K562 (cell line): ENCODE measurements around the gene PXN. TPM values are rescaled to one million over a fixed set of nuclear protein-coding genes. Genes with fewer than 3 reads are reported as not detected.

Experiments used
- ATAC-seq: fragments of 200-7000 bp; cut with Tn5 transposase; 3 replicates; pipeline ENCODE4 v1.9.1; 2020; ENCODE audit warnings: moderate library complexity
- BruUV-seq: library from RNA; stranded (reverse); fragments of 400-500 nt; replicated peaks from 2 replicates; lab custom pipeline; 2021; lab: Mats Ljungman, UMichigan
- CTCF ChIA-PET: fragments of 300-600 bp; formaldehyde crosslinking; extraction: SDS; loops from one replicate; lab custom pipeline; 2021; ENCODE audit warnings: low intra/inter-chr PET ratio; lab: Yijun Ruan, JAX
- POLR2A ChIA-PET: fragments of 300-600, 350-650 bp; sonication (Branson Sonifier 250); formaldehyde crosslinking; extraction: SDS; loops from one replicate; lab custom pipeline; 2021; ENCODE audit warnings: antibody characterized with exemption, inconsistent platforms; lab: Yijun Ruan, JAX
- DNase-seq, 4 experiments: peaks; one replicate each; pipeline versions ENCODE4 v3.0.0 to v3.0.0-alpha.2; 2011 to 2018; ENCODE audit warnings: low spot score in 3 of 4, mixed read lengths in 3 of 4; ENCODE audit errors: extremely low read depth in 1 of 4
- FAIRE-seq: peaks from 2 replicates; lab custom pipeline; 2011; peaks lifted over from hg19 to GRCh38; lab: Jason Lieb, UNC
- H2AFZ ChIP-seq: 2 replicates; pipeline ENCODE4 v1.6.0; 2011; ENCODE audit warnings: low read depth, low read length, control low read depth, inconsistent platforms
- H3K27ac ChIP-seq: fragments of 200-600 bp; 3 replicates; pipeline ENCODE4 v1.8.0; 2011; ENCODE audit warnings: low read depth, mild to moderate bottlenecking, control low read depth, inconsistent platforms, low read length, moderate library complexity, mixed read lengths; ENCODE audit errors: extremely low read depth
- H3K27me3 ChIP-seq, 2 experiments: fragments of 300-600 bp in 1 of 2; 2 replicates in 1 of 2; 3 replicates in 1 of 2; pipeline versions ENCODE4 v1.6.0 to v1.8.0; 2011; ENCODE audit warnings: inconsistent platforms in 2 of 2, low read length in 2 of 2, mild to moderate bottlenecking in 1 of 2, mixed read lengths in 1 of 2, moderate library complexity in 1 of 2; ENCODE audit not compliant: control insufficient read depth in 2 of 2, insufficient read depth in 2 of 2
- H3K36me3 ChIP-seq: fragments of 300-600 bp; 3 replicates; pipeline ENCODE4 v1.8.0; 2011; ENCODE audit warnings: mild to moderate bottlenecking, low read length, inconsistent platforms; ENCODE audit not compliant: control insufficient read depth, insufficient read depth
- H3K4me1 ChIP-seq, 2 experiments: fragments of 200-600 bp in 1 of 2; replicated peaks in 1 of 2; 2 replicates in 1 of 2; 3 replicates in 1 of 2; pipeline versions ENCODE4 v1.5.1 to v1.8.0; 2011; ENCODE audit warnings: inconsistent platforms in 2 of 2, low read length in 2 of 2, mild to moderate bottlenecking in 1 of 2, mixed read lengths in 1 of 2, moderate library complexity in 1 of 2; ENCODE audit not compliant: control insufficient read depth in 2 of 2, insufficient read depth in 2 of 2
- H3K4me2 ChIP-seq: 2 replicates; pipeline ENCODE4 v1.6.1; 2011; ENCODE audit warnings: low read length, control low read depth, inconsistent platforms, mixed read lengths; ENCODE audit not compliant: insufficient read depth
- H3K4me3 ChIP-seq: fragments of 200-600 bp; sonication (generic), shearing (Covaris generic); 2 replicates; pipeline ENCODE4 v1.5.1; 2016; ENCODE audit warnings: control low read depth, inconsistent platforms
- H3K79me2 ChIP-seq: fragments of 200-600 bp; 3 replicates; pipeline ENCODE4 v1.8.0; 2011; ENCODE audit warnings: low read length, inconsistent platforms; ENCODE audit not compliant: control insufficient read depth, insufficient read depth
- H3K9ac ChIP-seq, 2 experiments: 2 replicates each; pipeline versions ENCODE4 v1.6.0 to v1.6.1; 2011; ENCODE audit warnings: low read depth in 2 of 2, low read length in 2 of 2, control low read depth in 1 of 2, inconsistent platforms in 1 of 2, mild to moderate bottlenecking in 1 of 2, mixed read lengths in 1 of 2; ENCODE audit not compliant: insufficient read depth in 1 of 2
- H3K9me1 ChIP-seq: one replicate; pipeline ENCODE4 v1.6.0; 2011; ENCODE audit warnings: inconsistent platforms, mild to moderate bottlenecking, low read length, moderate library complexity; ENCODE audit not compliant: control insufficient read depth, insufficient read depth
- H3K9me3 ChIP-seq: replicated peaks from 2 replicates; pipeline ENCODE4 v1.5.1; 2011; ENCODE audit warnings: low read depth, low read length, inconsistent platforms; ENCODE audit not compliant: control insufficient read depth, insufficient read depth
- H4K20me1 ChIP-seq: replicated peaks from 2 replicates; pipeline ENCODE4 v1.6.1; 2011; ENCODE audit warnings: low read length, inconsistent platforms, mixed read lengths; ENCODE audit not compliant: control insufficient read depth, insufficient read depth
- EZH2 ChIP-seq: IDR thresholded peaks from 2 replicates; pipeline ENCODE4 v1.6.1; 2012; ENCODE audit warnings: low read depth, mild to moderate bottlenecking, inconsistent platforms, low read length, borderline replicate concordance
- HNRNPH1 ChIP-seq: fragments of 200-400 bp; formaldehyde crosslinking; optimal IDR thresholded peaks from 2 replicates; pipeline ENCODE3; 2017; ENCODE audit warnings: low read depth, mild to moderate bottlenecking, low read length, moderate library complexity
- MEF2A ChIP-seq: IDR thresholded peaks from 2 replicates; pipeline ENCODE4 v1.6.1; 2011; ENCODE audit warnings: low read depth, mild to moderate bottlenecking, low read length, moderate library complexity; ENCODE audit not compliant: control insufficient read depth
- NFIX ChIP-seq: fragments of 250-450 bp; sonication (Bioruptor Pico); IDR thresholded peaks from 2 replicates; pipeline ENCODE4 v1.4.0; 2020; ENCODE audit warnings: low read depth, mild to moderate bottlenecking, moderate library complexity
- POLR2B ChIP-seq: fragments of 450-650 bp; IDR thresholded peaks from 2 replicates; pipeline ENCODE4 v1.6.1; 2018; ENCODE audit warnings: low read depth; ENCODE audit not compliant: partially characterized antibody
- SOX6 ChIP-seq: fragments of 450-650 bp; IDR thresholded peaks from 2 replicates; pipeline ENCODE4 v1.6.1; 2014; ENCODE audit warnings: mild to moderate bottlenecking
- SRF ChIP-seq, 2 experiments: fragments of 250-450, 450-650 bp in 1 of 2; sonication (Bioruptor Pico) in 1 of 2; sonication (generic) in 1 of 2; formaldehyde crosslinking; IDR thresholded peaks; 2 replicates each; pipeline versions ENCODE4 v1.5.0 to v1.5.1; 2020 to 2022; ENCODE audit warnings: mild to moderate bottlenecking in 1 of 2, missing genetic modification reagents in 1 of 2
- TAF15 ChIP-seq: fragments of 200-400 bp; formaldehyde crosslinking; IDR thresholded peaks from 2 replicates; pipeline ENCODE4 v1.6.1; 2017; ENCODE audit warnings: mild to moderate bottlenecking, low read depth, low read length, moderate library complexity
- TRIM28 ChIP-seq: fragments of 450-650 bp; IDR thresholded peaks from 2 replicates; pipeline ENCODE4 v1.6.1; 2017
- ZFP30 ChIP-seq: fragments of 250-450 bp; sonication (Bioruptor Pico); IDR thresholded peaks from 2 replicates; pipeline ENCODE4 v1.8.0; 2022; ENCODE audit warnings: moderate library complexity, mild to moderate bottlenecking, inconsistent platforms, borderline replicate concordance
- ZFX ChIP-seq: sonication (generic); formaldehyde crosslinking; IDR thresholded peaks from 2 replicates; pipeline ENCODE4 v1.8.0; 2022; ENCODE audit warnings: mild to moderate bottlenecking, missing genetic modification reagents, moderate library complexity
- ZNF133 ChIP-seq: fragments of 250-450 bp; sonication (Bioruptor Pico); IDR thresholded peaks from 2 replicates; pipeline ENCODE4 v1.4.0; 2020; ENCODE audit warnings: mild to moderate bottlenecking
- ZNF282 ChIP-seq: sonication (generic); formaldehyde crosslinking; IDR thresholded peaks from 2 replicates; pipeline ENCODE4 v1.8.1; 2023; ENCODE audit warnings: missing genetic modification reagents
- ZNF444 ChIP-seq: fragments of 250-450 bp; sonication (Bioruptor Pico); IDR thresholded peaks from 2 replicates; pipeline ENCODE4 v1.4.0; 2020; ENCODE audit warnings: mild to moderate bottlenecking, moderate library complexity
- ZNF644 ChIP-seq: fragments of 200-800 bp; sonication (Bioruptor generic); IDR thresholded peaks from 2 replicates; pipeline ENCODE4 v1.6.1; 2016; ENCODE audit warnings: low read depth, missing genetic modification characterization, missing compliant biosample characterization
- ZNF699 ChIP-seq: fragments of 250-450 bp; sonication (Bioruptor Pico); IDR thresholded peaks from 2 replicates; pipeline ENCODE4 v1.8.0; 2021; ENCODE audit warnings: mild to moderate bottlenecking, moderate library complexity; ENCODE audit not compliant: insufficient replicate concordance
- WGBS: fragments of 100-300 bp; shearing (Covaris generic); methylation state at CpG from one replicate; pipeline ENCODE4 v1.1.6; 2016; ENCODE audit warnings: low coverage, mixed read lengths; ENCODE audit not compliant: insufficient coverage; ENCODE audit errors: missing lambda C conversion rate; 5-methylcytosine and 5-hydroxymethylcytosine counted together
- in situ Hi-C: fragments of 300-500 bp; cut with MboI; formaldehyde crosslinking; loops from 4 replicates; pipeline ENCODE4 v1.15.0; 2018; ENCODE audit warnings: inconsistent platforms, mixed read lengths
- intact Hi-C: fragments of 100-400 bp; cut with micrococcal nuclease; formaldehyde crosslinking; loops from 2 replicates; pipeline ENCODE4 v1.14.2; 2022
- polyA plus RNA-seq, 8 experiments: library from polyadenylated mRNA; depleted of rRNA in 4 of 8; stranded (reverse) in 5 of 8; unstranded in 3 of 8; fragments of >200 nt; fragmentation: Nextera tagmentation in 2 of 8; fragmentation: Illumina TruSeq in 1 of 8; extraction: Ambion mirVana in 2 of 8; extraction: Trizol in 1 of 8; gene quantifications; 2 replicates each; pipeline versions ENCODE4 v1.2.1 to v1.2.3, GENCODE V29; 2011 to 2014; ENCODE audit warnings: inconsistent platforms in 1 of 8, missing spikeins in 1 of 8
- total RNA-seq, 7 experiments: library from RNA; depleted of rRNA in 6 of 7; stranded (reverse); fragments of >200 nt in 6 of 7; fragmentation: Illumina TruSeq in 2 of 7; extraction: Trizol in 2 of 7; gene quantifications; 2 replicates each; pipeline versions ENCODE4 v1.2.1 to v1.2.3, GENCODE V29; 2011 to 2021; ENCODE audit warnings: low replicate concordance in 1 of 7
- TF ChIP-seq, protein P1 (sequence below), 3 experiments: IDR thresholded peaks in 2 of 3; conservative IDR thresholded peaks in 1 of 3; 2 replicates each; pipeline ENCODE4 v1.5.1; 2011 to 2012; ENCODE audit warnings: low read length in 3 of 3, mild to moderate bottlenecking in 3 of 3, control low read depth in 2 of 3, improper control_type of control experiment in 1 of 3, inconsistent platforms in 1 of 3, low read depth in 1 of 3, mixed read lengths in 1 of 3, moderate library complexity in 1 of 3; ENCODE audit not compliant: insufficient read depth in 2 of 3
- TF ChIP-seq, protein P2 (sequence below): sonication (generic); formaldehyde crosslinking; IDR thresholded peaks from 2 replicates; pipeline ENCODE4 v1.8.0; 2022; ENCODE audit warnings: mild to moderate bottlenecking, low read depth, missing genetic modification reagents
- TF ChIP-seq, protein P3 (sequence below): fragments of 450-650 bp; IDR thresholded peaks from 2 replicates; pipeline ENCODE4 v1.6.1; 2017; ENCODE audit warnings: mild to moderate bottlenecking, moderate library complexity

The PXN gene
- total and polyA plus RNA-seq, 9 of the 15 experiments (the other 6 are each of a cell fraction or from before 2014, with no cell fraction given) = 4.0 to 74.1 (median 18.6) TPM

DNA sequence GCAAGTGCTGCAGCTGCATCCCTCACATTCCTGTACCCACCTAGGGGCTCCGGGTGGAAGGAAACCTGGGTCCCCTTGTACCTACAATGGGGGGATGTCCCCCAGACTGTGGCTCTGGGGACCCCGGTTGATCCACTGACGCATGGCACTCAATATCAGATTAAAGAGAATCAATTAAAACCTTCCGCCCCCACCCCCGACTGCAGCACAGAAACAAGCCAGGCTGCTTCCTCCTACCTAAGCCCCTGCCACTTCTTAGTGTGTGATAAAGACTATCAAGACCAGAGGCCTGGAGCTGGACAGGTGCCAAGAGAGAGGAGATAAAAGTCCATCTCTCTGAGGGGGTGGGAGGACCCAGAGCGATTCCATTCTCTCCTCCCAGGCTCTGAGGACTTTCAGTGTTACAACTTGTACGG lies 36.5 kb downstream of the PXN start:
- FAIRE-seq (peak; percentile 90), DNase-seq (peak; percentile 77 to 97 (median 84)), ATAC-seq (peak; percentile 63)
- peaks cover 80 to 83% of the 10 kb centered on the region in 2 experiments for H3K4me1 ChIP-seq
- intact Hi-C loops = loop anchor here (1.0 to 5.0 kb wide), 2 partner anchors 13 to 128 kb away; no protein-coding TSS in a partner anchor
- ChIA-PET CTCF (interaction anchor here (0.6 to 2.9 kb wide), 4 partner anchors 37 to 305 kb away, joined by 3 to 35 read pairs (median 5); partner anchors contain the start of genes GATC, PXN, RNF10 and TRIAP1), POLR2A (interaction anchor here (0.7 to 17.7 kb wide), 15 partner anchors 10 to 98 kb away, joined by 3 to 420 read pairs (median 6); partner anchors contain the start of genes GCN1, PLA2G1B, PXN and RNU4-1)
- peaks cover 15% of the 10 kb centered on the region; the same call in 2 of the 3 replicates for H3K36me3 ChIP-seq
- H3K9ac ChIP-seq = peak overlapping the region; percentile 59 to 73
- BruUV-seq = no TSS peak
- H3K4me3 ChIP-seq = peak overlapping the region; percentile 7; the same call in 1 of the 2 replicates
- no peaks in the 10 kb centered on the region for H3K9me3 ChIP-seq
- peak overlapping the region; percentile 96 for H3K27ac ChIP-seq
- H4K20me1 ChIP-seq = peaks cover 9% of the 10 kb centered on the region
- in situ Hi-C loops = loop anchor here (5.0 kb wide), 1 partner anchor 33 kb away; no protein-coding TSS in a partner anchor
- H3K79me2 ChIP-seq = peaks cover 49% of the 10 kb centered on the region
- peaks cover 3% of the 10 kb centered on the region for H3K9me1 ChIP-seq
- peak overlapping the region; percentile 78 for H3K4me2 ChIP-seq
- no peaks in the 10 kb centered on the region for H3K27me3 ChIP-seq
- WGBS = 0% methylated on average over 7 of the region's 7 CpGs
- H2AFZ ChIP-seq = peak overlapping the region; percentile 62; the same call in 1 of the 2 replicates
- TF ChIP-seq, protein P1, sequence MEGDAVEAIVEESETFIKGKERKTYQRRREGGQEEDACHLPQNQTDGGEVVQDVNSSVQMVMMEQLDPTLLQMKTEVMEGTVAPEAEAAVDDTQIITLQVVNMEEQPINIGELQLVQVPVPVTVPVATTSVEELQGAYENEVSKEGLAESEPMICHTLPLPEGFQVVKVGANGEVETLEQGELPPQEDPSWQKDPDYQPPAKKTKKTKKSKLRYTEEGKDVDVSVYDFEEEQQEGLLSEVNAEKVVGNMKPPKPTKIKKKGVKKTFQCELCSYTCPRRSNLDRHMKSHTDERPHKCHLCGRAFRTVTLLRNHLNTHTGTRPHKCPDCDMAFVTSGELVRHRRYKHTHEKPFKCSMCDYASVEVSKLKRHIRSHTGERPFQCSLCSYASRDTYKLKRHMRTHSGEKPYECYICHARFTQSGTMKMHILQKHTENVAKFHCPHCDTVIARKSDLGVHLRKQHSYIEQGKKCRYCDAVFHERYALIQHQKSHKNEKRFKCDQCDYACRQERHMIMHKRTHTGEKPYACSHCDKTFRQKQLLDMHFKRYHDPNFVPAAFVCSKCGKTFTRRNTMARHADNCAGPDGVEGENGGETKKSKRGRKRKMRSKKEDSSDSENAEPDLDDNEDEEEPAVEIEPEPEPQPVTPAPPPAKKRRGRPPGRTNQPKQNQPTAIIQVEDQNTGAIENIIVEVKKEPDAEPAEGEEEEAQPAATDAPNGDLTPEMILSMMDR (IDR thresholded peaks at IDR 0.05 in 2 of 3, conservative IDR thresholded peaks at IDR 0.05 in 1 of 3; ENCODE audit: insufficient read depth in 2 of 3, low read depth in 1 of 3, low read length in 3 of 3) = no peak
- TF ChIP-seq HNRNPH1 (no peak), TRIM28 (no peak), ZNF133 (no peak), MEF2A (no peak), POLR2B (no peak), ZNF282 (CRISPR knock-in tag) (no peak), SRF (CRISPR knock-in tag; IDR thresholded peaks at IDR 0.05) (no peak), EZH2 (no peak), ZFX (CRISPR knock-in tag) (0 out of 2 replicates have a peak, but pooled peaks have one; percentile 13), SOX6 (peak; percentile 78; the same call in 1 of the 2 replicates), ZNF444 (no peak), ZNF699 (CRISPR knock-in tag) (no peak), NFIX (CRISPR knock-in tag) (peak; percentile 62; the same call in 1 of the 2 replicates), ZFP30 (CRISPR knock-in tag) (no peak), ZNF644 (tag) (0 out of 2 replicates have a peak, but pooled peaks have one; percentile 22), TAF15 (no peak)
- TF ChIP-seq, protein P2, sequence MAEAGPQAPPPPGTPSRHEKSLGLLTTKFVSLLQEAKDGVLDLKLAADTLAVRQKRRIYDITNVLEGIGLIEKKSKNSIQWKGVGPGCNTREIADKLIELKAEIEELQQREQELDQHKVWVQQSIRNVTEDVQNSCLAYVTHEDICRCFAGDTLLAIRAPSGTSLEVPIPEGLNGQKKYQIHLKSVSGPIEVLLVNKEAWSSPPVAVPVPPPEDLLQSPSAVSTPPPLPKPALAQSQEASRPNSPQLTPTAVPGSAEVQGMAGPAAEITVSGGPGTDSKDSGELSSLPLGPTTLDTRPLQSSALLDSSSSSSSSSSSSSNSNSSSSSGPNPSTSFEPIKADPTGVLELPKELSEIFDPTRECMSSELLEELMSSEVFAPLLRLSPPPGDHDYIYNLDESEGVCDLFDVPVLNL = no peak
- TF ChIP-seq, protein P3, sequence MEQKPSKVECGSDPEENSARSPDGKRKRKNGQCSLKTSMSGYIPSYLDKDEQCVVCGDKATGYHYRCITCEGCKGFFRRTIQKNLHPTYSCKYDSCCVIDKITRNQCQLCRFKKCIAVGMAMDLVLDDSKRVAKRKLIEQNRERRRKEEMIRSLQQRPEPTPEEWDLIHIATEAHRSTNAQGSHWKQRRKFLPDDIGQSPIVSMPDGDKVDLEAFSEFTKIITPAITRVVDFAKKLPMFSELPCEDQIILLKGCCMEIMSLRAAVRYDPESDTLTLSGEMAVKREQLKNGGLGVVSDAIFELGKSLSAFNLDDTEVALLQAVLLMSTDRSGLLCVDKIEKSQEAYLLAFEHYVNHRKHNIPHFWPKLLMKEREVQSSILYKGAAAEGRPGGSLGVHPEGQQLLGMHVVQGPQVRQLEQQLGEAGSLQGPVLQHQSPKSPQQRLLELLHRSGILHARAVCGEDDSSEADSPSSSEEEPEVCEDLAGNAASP = no peak
